Loucy (cell line): ENCODE results near the gene LUZP2.

Source experiments
- H2AFZ ChIP-seq: fragments of 200-600 bp; sonication (generic); 2 replicates; pipeline ENCODE4 v1.6.0; 2016; ENCODE audit warnings: antibody characterized with exemption, mild to moderate bottlenecking, low read length, moderate library complexity
- H3F3A ChIP-seq: fragments of 200-600 bp; 2 replicates; pipeline ENCODE4 v1.6.0; 2016; ENCODE audit warnings: antibody characterized with exemption, low read depth, mild to moderate bottlenecking
- H3K27me3 ChIP-seq: fragments of 200-600 bp; sonication (generic); 2 replicates; pipeline ENCODE4 v1.6.1; 2014; ENCODE audit warnings: low read length, mild to moderate bottlenecking; ENCODE audit not compliant: insufficient read depth, poor library complexity, severe bottlenecking
- H3K36me3 ChIP-seq: fragments of 200-600 bp; sonication (generic); 2 replicates; pipeline ENCODE4 v1.6.1; 2016; ENCODE audit warnings: low read length; ENCODE audit not compliant: insufficient read depth
- H3K4me1 ChIP-seq: fragments of 200-600 bp; sonication (generic); 2 replicates; pipeline ENCODE4 v1.5.1; 2014; ENCODE audit warnings: low read length, mild to moderate bottlenecking; ENCODE audit not compliant: insufficient read depth, poor library complexity, severe bottlenecking
- H3K4me2 ChIP-seq: fragments of 200-600 bp; sonication (generic); 2 replicates; pipeline ENCODE4 v1.6.0; 2014; ENCODE audit warnings: antibody characterized with exemption, low read length, low read depth, mild to moderate bottlenecking; ENCODE audit not compliant: poor library complexity, severe bottlenecking
- H3K4me3 ChIP-seq: fragments of 200-600 bp; sonication (generic); 2 replicates; pipeline ENCODE4 v1.5.1; 2014; ENCODE audit warnings: low read length, mild to moderate bottlenecking, mixed read lengths; ENCODE audit not compliant: poor library complexity, severe bottlenecking
- H3K79me2 ChIP-seq: fragments of 200-600 bp; sonication (generic); 2 replicates; pipeline ENCODE4 v1.6.1; 2014; ENCODE audit warnings: low read length; ENCODE audit not compliant: insufficient read depth
- H3K9ac ChIP-seq: fragments of 200-600 bp; sonication (generic); 2 replicates; pipeline ENCODE4 v1.6.0; 2014; ENCODE audit warnings: mild to moderate bottlenecking, low read depth, low read length, moderate library complexity; ENCODE audit not compliant: poor library complexity, severe bottlenecking
- H3K9me2 ChIP-seq: fragments of 200-600 bp; sonication (generic); replicated peaks from 2 replicates; pipeline ENCODE4 v1.6.1; 2016; ENCODE audit warnings: low read depth, low read length, mixed read lengths
- H3K9me3 ChIP-seq: fragments of 200-600 bp; sonication (generic); 2 replicates; pipeline ENCODE4 v1.6.1; 2014; ENCODE audit warnings: mild to moderate bottlenecking, antibody characterized with exemption, low read length, low read depth; ENCODE audit not compliant: insufficient read depth
- H4K20me1 ChIP-seq: fragments of 200-600 bp; sonication (generic); 2 replicates; pipeline ENCODE4 v1.6.0; 2014; ENCODE audit warnings: antibody characterized with exemption, low read length, mild to moderate bottlenecking; ENCODE audit not compliant: insufficient read depth, poor library complexity, severe bottlenecking
- CTCF ChIP-seq: fragments of 200-600 bp; sonication (generic); conservative IDR thresholded peaks from 2 replicates; pipeline ENCODE4 v1.5.1; 2014; ENCODE audit warnings: mild to moderate bottlenecking, antibody characterized with exemption, low read length
- EZH2phosphoT487 ChIP-seq: fragments of 200-600 bp; IDR thresholded peaks from 2 replicates; pipeline ENCODE4 v1.6.1; 2018; ENCODE audit warnings: antibody characterized with exemption, mild to moderate bottlenecking, moderate library complexity, borderline replicate concordance

Gene LUZP2

GRCh38 chr11:24625975-24626374, 129.1 kb downstream of the LUZP2 start:
- no peak overlapping the region for H2AFZ ChIP-seq
- H3K27me3 ChIP-seq, result no peaks in the 10 kb centered on the region
- no peak for TF ChIP-seq CTCF

GRCh38 chr11:24628224-24628776, 131.4 kb downstream of the LUZP2 start:
- no peaks in the 10 kb centered on the region for H3K27me3 ChIP-seq
- H3K36me3 ChIP-seq, result no peaks in the 10 kb centered on the region
- H3K4me3 ChIP-seq, result no peak overlapping the region
- H3K9me3 ChIP-seq, result no peaks in the 10 kb centered on the region
- H4K20me1 ChIP-seq, result no peaks in the 10 kb centered on the region
- no peaks in the 10 kb centered on the region for H3K9me2 ChIP-seq
- H3K9ac ChIP-seq, result no peak overlapping the region
- H3K4me1 ChIP-seq, result no peaks in the 10 kb centered on the region
- no peaks in the 10 kb centered on the region for H3F3A ChIP-seq
- no peak overlapping the region for H3K4me2 ChIP-seq
- no peaks in the 10 kb centered on the region for H3K79me2 ChIP-seq
- H2AFZ ChIP-seq, result no peak overlapping the region
- TF ChIP-seq CTCF (no peak), EZH2phosphoT487 (no peak)

More at GRCh38 chr11:24625975-24626374, 129.1 kb downstream of the LUZP2 start:
- H3K36me3 ChIP-seq, result no peaks in the 10 kb centered on the region
- H3K9me3 ChIP-seq, result no peaks in the 10 kb centered on the region
- no peaks in the 10 kb centered on the region for H4K20me1 ChIP-seq
- no peaks in the 10 kb centered on the region for H3K79me2 ChIP-seq
- H3K4me2 ChIP-seq, result no peak overlapping the region
- no peak overlapping the region for H3K9ac ChIP-seq
- no peaks in the 10 kb centered on the region for H3K9me2 ChIP-seq
- H3F3A ChIP-seq, result no peaks in the 10 kb centered on the region
- no peak overlapping the region for H3K4me3 ChIP-seq
- H3K4me1 ChIP-seq, result no peaks in the 10 kb centered on the region

GRCh38 chr11:24634606-24635160, 137.8 kb downstream of the LUZP2 start:
- H3F3A ChIP-seq, result no peaks in the 10 kb centered on the region
- H3K27me3 ChIP-seq, result no peaks in the 10 kb centered on the region
- no peak overlapping the region for H3K4me2 ChIP-seq
- no peaks in the 10 kb centered on the region for H4K20me1 ChIP-seq
- H2AFZ ChIP-seq, result no peak overlapping the region
- H3K36me3 ChIP-seq, result no peaks in the 10 kb centered on the region
- H3K9me3 ChIP-seq, result no peaks in the 10 kb centered on the region
- no peak overlapping the region for H3K9ac ChIP-seq
- H3K4me3 ChIP-seq, result no peak overlapping the region
- TF ChIP-seq EZH2phosphoT487, result no peak
- TF ChIP-seq CTCF, result no peak
- no peaks in the 10 kb centered on the region for H3K79me2 ChIP-seq
- H3K9me2 ChIP-seq, result no peaks in the 10 kb centered on the region
- no peaks in the 10 kb centered on the region for H3K4me1 ChIP-seq
